Kidney (tissue), 14 donors: ENCODE data around the gene MSI1. TPM values are rescaled to one million over a fixed set of nuclear protein-coding genes. Genes with fewer than 3 reads are reported as not detected.
A peak's percentile ranks its signal among the peaks of the same experiment; 100 is the strongest.

Experiments
- DNase-seq, 5 donors: peaks; one replicate each; pipeline ENCODE4 v3.0.0-alpha.2; 2013 to 2020
- FAIRE-seq: peaks from 2 replicates; lab custom pipeline; 2012; peaks lifted over from hg19 to GRCh38; lab: Jason Lieb, UNC
- H3K27ac ChIP-seq, 2 donors: one replicate each; pipeline ENCODE4 v1.7.0; 2013; ENCODE audit warnings: low read depth in 2 of 2, low read length in 2 of 2, inconsistent platforms in 1 of 2
- H3K27me3 ChIP-seq: one replicate; pipeline ENCODE4 v1.7.1; 2013; ENCODE audit warnings: low read length, inconsistent platforms; ENCODE audit not compliant: control insufficient read depth, insufficient read depth
- H3K36me3 ChIP-seq, 3 donors: one replicate each; pipeline versions ENCODE4 v1.7.0 to v1.7.1; 2013; ENCODE audit warnings: low read length in 3 of 3, control low read depth in 1 of 3, inconsistent platforms in 1 of 3; ENCODE audit not compliant: insufficient read depth in 3 of 3, control insufficient read depth in 2 of 3
- H3K4me1 ChIP-seq, 3 donors: one replicate each; pipeline versions ENCODE4 v1.7.0 to v1.7.1; 2013; ENCODE audit warnings: low read length in 3 of 3, inconsistent platforms in 1 of 3, low read depth in 1 of 3; ENCODE audit not compliant: control insufficient read depth in 2 of 3, insufficient read depth in 2 of 3
- H3K4me3 ChIP-seq, 3 donors: one replicate each; pipeline versions ENCODE4 v1.7.0 to v1.8.1; 2013; ENCODE audit warnings: low read length in 3 of 3, control low read depth in 1 of 3, inconsistent platforms in 1 of 3
- H3K9ac ChIP-seq, 3 donors: one replicate each; pipeline versions ENCODE4 v1.7.0 to v1.7.1; 2013; ENCODE audit warnings: low read length in 3 of 3, control low read depth in 1 of 3, inconsistent platforms in 1 of 3
- H3K9me3 ChIP-seq, 3 donors: one replicate each; pipeline versions ENCODE4 v1.7.0 to v1.7.1; 2013; ENCODE audit warnings: low read length in 3 of 3, control low read depth in 1 of 3, inconsistent platforms in 1 of 3; ENCODE audit not compliant: control insufficient read depth in 2 of 3, insufficient read depth in 1 of 3
- intact Hi-C: fragments of 100-400 bp; cut with DNase I; formaldehyde crosslinking; loops from one replicate; pipeline ENCODE4 v1.11.1; 2022
- polyA plus RNA-seq: library from polyadenylated mRNA; stranded (reverse); fragments of 350-450 nt; fragmentation: Illumina TruSeq; extraction: RNeasy Lipid Tissue Mini Kit (QIAGEN cat#74804); gene quantifications from one replicate; pipeline ENCODE4 v1.2.3, GENCODE V29; 2014; ENCODE audit warnings: low read depth, low replicate concordance; ENCODE audit not compliant: insufficient read depth
- total RNA-seq: library from RNA; stranded (reverse); fragmentation: NEBNext Ultra II Directional; extraction: Animal tissue kit (Norgen Biotek cat#: 25700); gene quantifications from one replicate; pipeline ENCODE4 v1.2.1, GENCODE V29; 2021
- TF ChIP-seq, protein P1 (sequence below): IDR thresholded peaks from 3 replicates; pipeline ENCODE4 v1.5.1; 2012; ENCODE audit warnings: mild to moderate bottlenecking, moderate library complexity, borderline replicate concordance; ENCODE audit not compliant: insufficient read depth; ENCODE audit errors: extremely low read depth
- donor health status: control.
- donor health status: control.
- donor health status: control.
- donor health status: control.
- donor health status: control.
- donor health status: DM: yes; HTN: yes; CAD: no.
- donor health status: Normal renal cell carcinoma (clear cell type).

MSI1 gene
- total and polyA plus RNA-seq, 2 donors from 2014 or later, result 0.80 to 1.3 TPM

DNA sequence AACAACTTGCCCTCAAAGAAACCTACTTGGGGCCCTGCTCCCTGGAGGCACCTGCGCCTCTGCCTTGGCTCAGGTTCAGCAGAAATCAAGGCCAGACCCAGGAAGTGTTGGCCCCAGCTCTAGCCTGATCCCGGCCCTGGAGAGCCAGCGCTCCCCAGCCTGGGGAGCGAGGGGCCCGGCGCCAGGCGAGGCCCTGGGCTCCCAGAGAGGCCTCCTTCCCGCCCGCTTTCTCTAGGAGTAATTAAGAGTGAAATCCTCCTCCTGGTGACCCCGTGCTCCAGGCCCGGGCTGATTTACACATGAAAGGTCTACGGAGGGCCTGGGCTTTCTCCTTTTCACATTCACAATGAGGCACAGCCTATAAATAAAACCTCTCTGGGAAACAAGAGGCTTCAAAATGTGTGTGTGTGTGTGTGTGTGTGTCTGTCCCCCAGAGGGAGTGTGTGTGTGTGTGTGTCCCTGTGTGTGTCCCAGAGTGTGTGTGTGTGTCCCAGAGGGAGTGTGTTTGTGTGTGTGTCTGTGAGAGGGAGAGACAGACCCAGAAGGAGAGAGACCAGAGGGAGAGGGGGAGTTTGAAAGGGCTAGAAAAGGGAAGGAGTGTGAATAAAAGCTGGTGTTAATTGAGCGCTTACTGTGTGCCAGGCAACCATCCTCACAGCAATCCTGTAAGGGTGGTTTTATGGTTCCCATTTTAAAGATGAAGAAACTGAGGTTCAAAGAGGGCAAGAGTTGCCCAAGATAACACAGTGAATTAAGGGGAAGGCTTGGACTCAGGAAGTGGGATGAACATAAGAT, 45.1 kb upstream of the MSI1 start:
- intact Hi-C loops, result no loop called here
- DNase-seq (peak in 4 of 5 donors; percentile 90 to 97 (median 94)), FAIRE-seq (no peak)
- H3K4me1 ChIP-seq, result no peaks in the 10 kb centered on the region
- H3K9me3 ChIP-seq, result no peaks in the 10 kb centered on the region
- H3K4me3 ChIP-seq, result no peak overlapping the region
- no peak overlapping the region for H3K9ac ChIP-seq
- H3K36me3 ChIP-seq, result no peaks in the 10 kb centered on the region
- TF ChIP-seq, protein P1, sequence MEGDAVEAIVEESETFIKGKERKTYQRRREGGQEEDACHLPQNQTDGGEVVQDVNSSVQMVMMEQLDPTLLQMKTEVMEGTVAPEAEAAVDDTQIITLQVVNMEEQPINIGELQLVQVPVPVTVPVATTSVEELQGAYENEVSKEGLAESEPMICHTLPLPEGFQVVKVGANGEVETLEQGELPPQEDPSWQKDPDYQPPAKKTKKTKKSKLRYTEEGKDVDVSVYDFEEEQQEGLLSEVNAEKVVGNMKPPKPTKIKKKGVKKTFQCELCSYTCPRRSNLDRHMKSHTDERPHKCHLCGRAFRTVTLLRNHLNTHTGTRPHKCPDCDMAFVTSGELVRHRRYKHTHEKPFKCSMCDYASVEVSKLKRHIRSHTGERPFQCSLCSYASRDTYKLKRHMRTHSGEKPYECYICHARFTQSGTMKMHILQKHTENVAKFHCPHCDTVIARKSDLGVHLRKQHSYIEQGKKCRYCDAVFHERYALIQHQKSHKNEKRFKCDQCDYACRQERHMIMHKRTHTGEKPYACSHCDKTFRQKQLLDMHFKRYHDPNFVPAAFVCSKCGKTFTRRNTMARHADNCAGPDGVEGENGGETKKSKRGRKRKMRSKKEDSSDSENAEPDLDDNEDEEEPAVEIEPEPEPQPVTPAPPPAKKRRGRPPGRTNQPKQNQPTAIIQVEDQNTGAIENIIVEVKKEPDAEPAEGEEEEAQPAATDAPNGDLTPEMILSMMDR, result no peak
- no peaks in the 10 kb centered on the region for H3K27me3 ChIP-seq
- H3K27ac ChIP-seq, result no peak overlapping the region

- no peak overlapping the region for H3K9ac ChIP-seq
- no peaks in the 10 kb centered on the region for H3K4me1 ChIP-seq
- H3K36me3 ChIP-seq, result no peaks in the 10 kb centered on the region
- intact Hi-C loops, result no loop called here
- FAIRE-seq (no peak), DNase-seq (no peak)
- TF ChIP-seq, protein P1, result no peak
- H3K27me3 ChIP-seq, result no peaks in the 10 kb centered on the region
- no peak overlapping the region for H3K27ac ChIP-seq
- H3K4me3 ChIP-seq, result no peak overlapping the region
- no peaks in the 10 kb centered on the region for H3K9me3 ChIP-seq
These were observed 43.5 kb upstream of the MSI1 start for GRCh38 chr12:120412421-120412820.

- no peaks in the 10 kb centered on the region for H3K36me3 ChIP-seq
- TF ChIP-seq, protein P1, result no peak
- H3K4me3 ChIP-seq, result no peak overlapping the region
- no peak for DNase-seq
- H3K27ac ChIP-seq, result no peak overlapping the region
- no peaks in the 10 kb centered on the region for H3K9me3 ChIP-seq
- H3K27me3 ChIP-seq, result no peaks in the 10 kb centered on the region
- no peaks in the 10 kb centered on the region for H3K4me1 ChIP-seq
- FAIRE-seq, result no peak
- intact Hi-C loops, result no loop called here
- H3K9ac ChIP-seq, result no peak overlapping the region
These were observed 39.8 kb upstream of the MSI1 start for GRCh38 chr12:120408771-120409170.
